ENCODE measurements around the gene NTN3. TPM values are rescaled to one million over a fixed set of nuclear protein-coding genes. Genes with fewer than 3 reads are reported as not detected.
"Not testable (repeated sequence)": the region's sequence is repeated elsewhere in the genome, so short reads cannot be mapped to it uniquely, and the experiment has no call there.

The NTN3 gene
- polyA plus RNA-seq, 3 donors from 2014 or later: not detected

GRCh38 chr16:2473446-2473926 is 2.4 kb downstream of the NTN3 start:
- Mint-ChIP-seq H3K4me1 (peaks cover 10 to 12% of the 10 kb centered on the region in 2 donors), H3K4me3 (peak overlapping the region; percentile 58 to 79 (median 75)), H3K9me3 (no peaks in the 10 kb centered on the region), H3K36me3 (no peaks in the 10 kb centered on the region), H3K27ac (peak overlapping the region in 1 of 6 donors; percentile 61), H3K27me3 (ENCODE audit: low read depth in 3 of 3) (peaks cover 5 to 16% (median 12%) of the 10 kb centered on the region in 3 donors)
- peak in 1 of 3 donors; percentile 43 for DNase-seq

GRCh38 chr16:2473999-2474876 is 3.1 kb downstream of the NTN3 start:
- H3K27ac Mint-ChIP-seq: peak overlapping the region in 1 of 6 donors; percentile 88
- H3K9me3 Mint-ChIP-seq: no peaks in the 10 kb centered on the region

DNA sequence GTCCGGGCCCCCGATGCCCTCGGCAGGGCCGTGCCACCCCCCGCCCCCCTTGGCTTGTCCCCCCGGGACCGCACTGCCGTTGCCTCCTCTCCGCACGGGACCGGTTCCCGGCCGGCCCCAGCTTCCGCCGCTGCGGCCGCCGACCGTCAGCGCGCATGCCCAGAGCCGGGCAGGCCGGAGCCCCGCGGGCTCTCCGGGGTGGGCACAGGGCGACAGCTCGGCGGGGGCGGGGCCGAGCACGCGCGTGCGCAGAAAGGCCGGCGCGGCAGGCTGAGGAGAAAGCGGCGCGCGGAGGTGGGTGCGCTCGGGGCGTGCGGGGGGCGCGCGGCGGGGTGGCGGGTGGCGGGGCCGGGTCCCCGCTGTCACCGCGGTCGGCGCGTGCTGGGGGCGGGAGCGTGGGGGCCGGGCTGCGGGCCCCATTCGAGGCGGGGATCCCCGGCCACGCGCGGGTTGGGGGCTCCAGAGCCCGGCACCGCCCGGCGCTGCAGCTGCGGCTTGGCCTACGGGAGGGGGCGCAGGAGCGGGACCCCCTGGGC is 3.8 kb downstream of the NTN3 start, which contains the start of gene TBC1D24:
Gene TBC1D24 (plus strand): TSS at position 251 of the 536 bp plus-strand sequence. CDS start 21,022 bp downstream, outside the sequence.
- peak within 1 kb of the TSS in 1 of 6 donors; percentile 88 for H3K27ac Mint-ChIP-seq
- peaks cover 2 to 10% (median 7%) of the 10 kb centered on the region in 3 donors for H3K27me3 Mint-ChIP-seq (ENCODE audit: low read depth in 3 of 3)
- H3K9me3 Mint-ChIP-seq: no peaks in the 10 kb centered on the region
- peaks cover 10 to 12% of the 10 kb centered on the region in 2 donors for H3K4me1 Mint-ChIP-seq
- H3K4me3 Mint-ChIP-seq: peak within 1 kb of the TSS; percentile 62 to 82 (median 73)
- no peaks in the 10 kb centered on the region for H3K36me3 Mint-ChIP-seq
- DNase-seq: peak; percentile 86 to 89 (median 88)

More at GRCh38 chr16:2473999-2474876, 3.1 kb downstream of the NTN3 start:
- Mint-ChIP-seq H3K4me3 (peak overlapping the region; percentile 62 to 82 (median 73)), H3K4me1 (peaks cover 10 to 12% of the 10 kb centered on the region in 2 donors), H3K36me3 (no peaks in the 10 kb centered on the region), H3K27me3 (ENCODE audit: low read depth in 3 of 3) (peaks cover 5 to 15% (median 12%) of the 10 kb centered on the region in 3 donors)
- DNase-seq: peak; percentile 48 to 53 (median 52)

DNA sequence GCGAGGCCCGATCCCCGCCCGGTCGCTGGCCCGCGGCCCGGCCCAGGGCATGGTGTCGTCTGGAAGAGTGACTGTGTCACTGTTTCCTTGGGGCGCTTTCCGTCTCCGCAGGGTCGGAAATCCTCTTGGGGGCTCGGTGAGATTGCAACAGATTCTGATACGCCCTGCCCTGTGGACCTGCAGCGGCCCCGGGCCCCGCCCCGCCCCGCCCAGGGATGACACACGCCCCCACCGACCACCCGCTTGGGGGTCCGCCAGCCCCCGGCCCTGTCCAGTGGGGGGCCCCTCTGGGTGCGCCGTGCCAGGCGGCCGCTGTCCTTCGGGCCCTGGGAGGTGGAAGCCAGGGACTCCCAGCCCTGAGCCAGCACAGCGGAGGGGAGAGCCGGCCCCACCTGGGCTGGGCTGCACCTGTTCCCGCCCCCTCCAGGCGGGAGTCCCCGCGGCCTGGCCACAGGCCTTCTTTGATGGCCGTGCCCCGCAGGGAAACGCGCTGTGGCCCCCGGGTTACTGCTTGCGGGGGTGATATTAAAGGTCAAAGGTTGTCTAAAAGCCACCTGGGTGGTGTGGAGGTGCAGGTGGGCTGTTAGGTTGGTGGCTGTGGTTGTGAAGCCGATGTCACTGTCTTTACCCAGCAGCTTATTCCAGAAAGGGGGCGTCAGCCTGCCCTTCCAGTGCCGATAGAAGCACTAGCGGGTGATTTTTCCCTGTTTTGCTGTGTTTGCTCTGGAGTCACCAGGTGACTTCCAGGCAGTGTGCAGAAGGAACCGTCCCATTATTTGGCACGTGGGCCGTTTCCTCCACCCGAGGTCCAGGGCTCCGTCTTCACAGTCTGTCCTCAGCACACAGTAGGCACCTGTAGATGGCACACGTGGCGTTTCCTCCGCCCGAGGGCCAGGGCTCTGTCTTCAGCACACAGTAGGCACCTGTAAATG is 4.6 kb downstream of the NTN3 start:
- no peak overlapping the region for H3K27ac Mint-ChIP-seq
- H3K36me3 Mint-ChIP-seq: no peaks in the 10 kb centered on the region
- peak in 1 of 3 donors; percentile 31 for DNase-seq
- peaks cover 0 to 6% (median 2%) of the 10 kb centered on the region in 3 donors for H3K27me3 Mint-ChIP-seq (ENCODE audit: low read depth in 3 of 3)
- H3K4me1 Mint-ChIP-seq: peaks cover 10 to 12% of the 10 kb centered on the region in 2 donors
- peak overlapping the region; percentile 52 to 77 (median 70) for H3K4me3 Mint-ChIP-seq
- no peaks in the 10 kb centered on the region for H3K9me3 Mint-ChIP-seq

DNA sequence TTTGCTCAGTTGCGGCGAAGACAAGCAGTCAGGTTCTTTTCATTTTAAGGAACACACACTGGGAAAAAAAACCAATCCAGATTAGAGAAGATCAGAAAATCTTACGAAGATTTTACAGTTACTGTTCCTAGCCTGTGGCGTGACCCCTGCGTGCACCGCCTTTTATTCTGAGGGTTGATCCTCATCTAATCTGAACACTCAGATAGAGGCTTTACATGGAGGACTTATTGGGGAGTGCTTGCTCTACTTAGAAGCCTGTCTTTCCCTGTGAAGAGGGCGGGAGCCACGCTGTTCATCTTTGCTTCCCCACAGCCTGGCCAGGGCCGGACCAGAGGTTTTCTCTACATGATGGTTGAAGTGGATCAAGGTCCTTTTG is 5.2 kb downstream of the NTN3 start:
- Mint-ChIP-seq H3K9me3 (no peaks in the 10 kb centered on the region), H3K36me3 (no peaks in the 10 kb centered on the region), H3K27ac (no peak overlapping the region), H3K4me1 (peaks cover 10 to 12% of the 10 kb centered on the region in 2 donors), H3K4me3 (peak overlapping the region; percentile 51 to 77 (median 69)), H3K27me3 (ENCODE audit: low read depth in 3 of 3) (peaks cover 0 to 6% (median 2%) of the 10 kb centered on the region in 3 donors)
- no peak for DNase-seq

DNA sequence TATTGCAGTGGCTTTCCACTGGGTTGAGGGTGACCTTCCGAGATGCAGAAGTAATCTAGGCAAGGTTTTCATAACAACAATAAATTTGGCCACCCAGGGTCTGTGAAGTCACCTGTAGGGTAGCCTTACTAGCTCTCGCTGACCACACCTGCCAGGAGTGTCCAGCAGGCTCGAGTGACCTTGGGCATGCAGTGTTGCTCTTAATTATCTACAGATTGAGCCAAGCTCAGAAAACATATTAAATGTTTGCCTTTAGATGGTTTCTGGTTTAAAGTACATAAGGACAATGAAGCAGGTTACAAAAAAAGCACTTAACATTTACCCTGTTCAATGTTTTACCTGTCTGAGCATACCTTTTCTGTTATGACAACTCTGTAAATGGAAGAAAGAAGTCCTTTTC is 5.6 kb downstream of the NTN3 start:
- H3K4me3 Mint-ChIP-seq: peak overlapping the region; percentile 51 to 77 (median 69)
- peaks cover 10 to 12% of the 10 kb centered on the region in 2 donors for H3K4me1 Mint-ChIP-seq
- peaks cover 0 to 6% (median 2%) of the 10 kb centered on the region in 3 donors for H3K27me3 Mint-ChIP-seq (ENCODE audit: low read depth in 3 of 3)
- no peak for DNase-seq
- H3K27ac Mint-ChIP-seq: no peak overlapping the region
- no peaks in the 10 kb centered on the region for H3K36me3 Mint-ChIP-seq
- H3K9me3 Mint-ChIP-seq: no peaks in the 10 kb centered on the region

GRCh38 chr16:2477327-2477726 is 6.2 kb downstream of the NTN3 start:
- DNase-seq: no peak
- Mint-ChIP-seq H3K9me3 (no peaks in the 10 kb centered on the region), H3K4me1 (peaks cover 10 to 12% of the 10 kb centered on the region in 2 donors), H3K4me3 (peak overlapping the region in 1 of 5 donors; percentile 6), H3K27me3 (ENCODE audit: low read depth in 3 of 3) (peaks cover 0 to 6% (median 2%) of the 10 kb centered on the region in 3 donors), H3K27ac (no peak overlapping the region), H3K36me3 (no peaks in the 10 kb centered on the region)

- DNase-seq: no peak
- Mint-ChIP-seq H3K36me3 (no peaks in the 10 kb centered on the region), H3K4me3 (no peak overlapping the region), H3K4me1 (peaks cover 7 to 12% of the 10 kb centered on the region in 2 donors), H3K27me3 (ENCODE audit: low read depth in 3 of 3) (peaks cover 0 to 6% (median 2%) of the 10 kb centered on the region in 3 donors), H3K9me3 (no peaks in the 10 kb centered on the region), H3K27ac (no peak overlapping the region)
Measured at GRCh38 chr16:2478279-2478678, 7.2 kb downstream of the NTN3 start.

- not testable (repeated sequence) for H3K4me3 Mint-ChIP-seq; H3K27me3 Mint-ChIP-seq (ENCODE audit: low read depth in 3 of 3); H3K9me3 Mint-ChIP-seq; H3K27ac Mint-ChIP-seq; H3K36me3 Mint-ChIP-seq; DNase-seq
- H3K4me1 Mint-ChIP-seq: peaks cover 9 to 12% of the 10 kb centered on the region in 2 donors
Measured at GRCh38 chr16:2479996-2480395, 8.9 kb downstream of the NTN3 start.

- no peak for DNase-seq
- H3K36me3 Mint-ChIP-seq: no peaks in the 10 kb centered on the region
- no peak overlapping the region for H3K27ac Mint-ChIP-seq
- H3K27me3 Mint-ChIP-seq (ENCODE audit: low read depth in 3 of 3): peaks cover 0 to 6% (median 0%) of the 10 kb centered on the region in 3 donors
- H3K4me1 Mint-ChIP-seq: peaks cover 13 to 18% of the 10 kb centered on the region in 2 donors
- no peak overlapping the region for H3K4me3 Mint-ChIP-seq
- H3K9me3 Mint-ChIP-seq: no peaks in the 10 kb centered on the region
Measured at GRCh38 chr16:2480948-2481347, 9.9 kb downstream of the NTN3 start.

DNA sequence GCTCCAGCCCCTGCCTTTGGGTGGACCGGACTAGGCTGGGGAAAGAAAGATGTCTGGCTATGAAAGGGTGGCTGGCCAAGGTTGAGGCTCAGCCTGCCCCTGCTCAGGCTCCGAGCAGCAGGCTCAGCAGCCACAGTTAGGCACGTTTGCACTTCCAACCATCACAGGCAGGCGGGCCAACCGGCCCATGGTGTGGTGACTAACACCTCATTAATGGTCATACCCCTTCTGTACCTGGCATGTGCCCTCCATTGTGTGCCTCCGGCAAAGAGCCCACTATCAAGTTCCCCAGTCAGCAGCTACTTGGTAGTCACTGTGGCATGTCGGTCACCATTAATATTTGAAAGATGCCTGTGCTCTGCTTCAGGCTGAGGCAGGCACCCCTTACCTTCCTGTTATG is 10.6 kb downstream of the NTN3 start:
- no peak overlapping the region for H3K27ac Mint-ChIP-seq
- no peak for DNase-seq
- H3K9me3 Mint-ChIP-seq: no peaks in the 10 kb centered on the region
- H3K4me3 Mint-ChIP-seq: no peak overlapping the region
- H3K36me3 Mint-ChIP-seq: no peaks in the 10 kb centered on the region
- H3K4me1 Mint-ChIP-seq: peaks cover 16 to 18% of the 10 kb centered on the region in 2 donors
- peaks cover 0 to 5% (median 0%) of the 10 kb centered on the region in 3 donors for H3K27me3 Mint-ChIP-seq (ENCODE audit: low read depth in 3 of 3)

GRCh38 chr16:2482249-2482648 is 11.2 kb downstream of the NTN3 start:
- Mint-ChIP-seq H3K9me3 (no peaks in the 10 kb centered on the region), H3K4me1 (peaks cover 19% of the 10 kb centered on the region in 2 donors), H3K36me3 (no peaks in the 10 kb centered on the region), H3K27me3 (ENCODE audit: low read depth in 3 of 3) (peaks cover 0 to 6% (median 0%) of the 10 kb centered on the region in 3 donors), H3K27ac (peak overlapping the region in 1 of 6 donors; percentile 81), H3K4me3 (no peak overlapping the region)
- no peak for DNase-seq

Measured in immature natural killer cell (primary cell).